CMK (cell line): ENCODE data around the gene GRID2.
"Not testable (repeated sequence)": the region's sequence is repeated elsewhere in the genome, so short reads cannot be mapped to it uniquely, and the experiment has no call there.

Source experiments
- DNase-seq: peaks from one replicate; pipeline ENCODE4 v3.0.0-alpha.2; 2010; ENCODE audit warnings: low read depth

GRID2 gene

GRCh38 chr4:93529692-93530372 is 1226.1 kb downstream of the GRID2 start:
- no peak for DNase-seq

GRCh38 chr4:93532234-93532633 is 1228.5 kb downstream of the GRID2 start:
- DNase-seq, result no peak

DNA sequence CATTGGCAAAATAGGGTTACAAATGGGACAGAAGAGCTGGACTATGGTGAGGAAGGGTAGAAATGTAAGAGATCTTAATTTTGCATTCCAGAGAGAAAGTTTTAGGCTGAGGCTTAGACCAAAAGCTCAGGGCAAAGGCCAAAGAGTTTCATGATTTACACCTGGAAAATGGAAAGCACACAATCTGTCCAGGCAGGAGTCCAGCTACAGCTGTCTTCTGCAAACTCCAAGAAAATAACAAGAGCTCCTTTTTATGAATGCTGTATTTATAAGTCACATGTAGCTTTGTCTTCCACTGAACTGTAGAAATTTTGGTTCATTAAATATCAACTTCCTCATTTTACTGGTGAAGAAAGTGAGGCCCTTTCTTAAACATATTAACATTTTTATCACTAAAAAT is 1236.8 kb downstream of the GRID2 start:
- DNase-seq, result no peak

GRCh38 chr4:93561842-93562241 is 1258.1 kb downstream of the GRID2 start:
- no peak for DNase-seq

- no peak for DNase-seq
Measured at GRCh38 chr4:93568758-93569157, 1265.0 kb downstream of the GRID2 start.

DNA sequence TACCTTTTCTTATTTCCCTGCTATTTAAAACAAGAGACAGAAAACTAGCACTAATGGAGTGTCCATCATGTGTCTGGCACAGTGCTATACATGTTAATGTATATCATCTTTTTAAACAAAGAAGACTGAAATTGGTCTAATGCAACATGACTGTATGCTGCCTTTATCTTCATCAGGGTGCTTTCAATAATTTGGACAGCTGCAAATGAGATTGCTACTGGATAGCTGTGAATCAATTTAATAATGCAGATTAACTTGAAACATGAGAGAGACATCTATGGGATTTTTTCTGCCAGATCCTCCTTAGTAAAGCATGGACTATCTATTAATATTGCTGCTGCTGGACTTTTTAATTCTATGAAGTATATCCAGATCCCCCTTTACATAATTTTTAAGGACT is 1269.5 kb downstream of the GRID2 start:
- no peak for DNase-seq

- no peak for DNase-seq
Measured at GRCh38 chr4:93578942-93579341, 1275.2 kb downstream of the GRID2 start.

DNA sequence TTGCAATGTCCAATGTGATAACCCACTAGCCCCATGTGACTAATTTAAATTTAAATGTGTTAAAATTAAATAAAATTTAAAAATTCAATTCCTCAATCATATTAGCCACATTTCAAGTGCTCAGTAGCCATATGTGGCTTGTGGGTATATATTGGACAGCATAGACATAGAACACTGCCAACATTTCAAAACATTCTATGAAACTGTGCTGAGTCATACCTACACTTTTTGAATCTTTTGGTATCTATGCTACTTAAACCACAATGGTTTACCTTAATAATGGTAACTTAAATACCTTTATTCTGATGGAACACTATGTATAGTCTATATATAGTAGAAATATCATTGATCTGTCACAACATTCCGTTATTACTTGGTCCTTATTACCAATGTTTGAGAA is 1301.4 kb downstream of the GRID2 start:
- DNase-seq, result no peak

GRCh38 chr4:93617606-93618005 is 1313.8 kb downstream of the GRID2 start:
- DNase-seq, result no peak

DNA sequence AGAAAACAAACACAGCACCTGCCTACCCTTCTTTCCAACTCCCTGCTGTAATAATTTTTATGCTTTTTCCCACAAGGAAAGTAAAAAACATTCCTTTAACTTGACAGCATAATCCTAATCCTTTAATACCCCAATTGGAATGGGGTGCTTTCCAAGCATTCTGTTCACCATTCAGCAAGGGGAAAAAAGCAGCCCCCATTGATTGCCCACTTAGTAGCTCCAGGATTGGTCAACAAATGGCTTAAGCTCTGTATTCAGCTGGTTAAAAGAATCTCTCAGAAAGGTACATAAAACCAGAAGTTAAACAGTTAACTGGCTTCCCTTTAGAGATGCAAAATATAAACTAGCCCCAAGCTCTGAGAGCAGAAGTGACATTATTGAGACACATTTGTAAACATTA is 1330.0 kb downstream of the GRID2 start:
- DNase-seq, result no peak

- DNase-seq, result no peak
Measured at GRCh38 chr4:93635943-93636342, 1332.2 kb downstream of the GRID2 start.

DNA sequence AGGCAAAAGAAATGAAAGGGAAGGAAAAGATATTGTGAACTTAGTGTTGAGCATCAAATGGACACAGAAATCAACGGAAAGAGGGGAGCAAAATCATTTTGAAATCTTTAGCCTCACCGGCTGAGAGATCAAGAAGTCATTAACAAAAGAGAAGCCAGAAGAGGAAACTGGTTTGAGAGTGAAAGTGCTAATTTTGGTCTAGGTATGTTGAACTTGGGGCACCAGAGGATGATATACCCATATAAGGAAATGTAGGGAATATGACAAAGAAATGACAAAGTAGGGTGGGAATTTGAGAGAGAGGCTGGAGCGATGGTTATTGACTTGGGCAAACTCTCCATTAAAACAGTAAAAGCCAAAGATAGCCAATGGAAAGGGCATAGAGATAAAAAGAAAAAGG is 1341.4 kb downstream of the GRID2 start:
- no peak for DNase-seq

DNA sequence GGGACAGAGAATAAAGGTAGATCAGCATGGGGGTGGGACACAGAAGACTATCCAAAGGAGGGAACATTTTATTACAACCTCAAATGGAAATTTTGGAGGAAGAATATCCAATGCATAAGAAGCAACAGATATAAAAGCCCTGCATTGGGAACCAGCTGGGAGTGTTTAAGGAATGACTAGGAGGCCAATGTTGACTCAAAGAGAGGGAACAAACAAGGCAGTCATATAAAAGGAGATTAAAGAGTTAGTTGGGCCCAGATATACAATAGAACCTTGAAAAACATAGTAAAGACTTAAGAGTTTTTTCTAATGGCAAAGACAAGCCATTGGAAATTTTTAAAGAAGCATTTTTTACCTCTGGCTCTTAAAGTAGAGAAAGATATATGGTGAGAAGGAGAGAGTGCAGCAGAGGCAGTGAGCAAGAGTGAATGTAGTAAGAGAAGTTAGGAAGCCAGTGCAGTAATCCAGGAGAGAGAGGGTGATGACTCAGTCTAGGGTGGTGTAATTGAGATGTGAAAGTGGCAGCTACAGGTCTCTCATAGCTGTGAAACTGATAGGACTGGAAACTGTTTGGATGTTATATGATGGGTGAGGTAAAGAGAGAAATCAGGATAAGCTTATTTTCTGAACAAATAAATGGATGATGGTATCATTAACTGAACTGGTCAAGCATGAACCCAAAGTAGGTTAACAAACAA is 1342.6 kb downstream of the GRID2 start:
- no peak for DNase-seq

DNA sequence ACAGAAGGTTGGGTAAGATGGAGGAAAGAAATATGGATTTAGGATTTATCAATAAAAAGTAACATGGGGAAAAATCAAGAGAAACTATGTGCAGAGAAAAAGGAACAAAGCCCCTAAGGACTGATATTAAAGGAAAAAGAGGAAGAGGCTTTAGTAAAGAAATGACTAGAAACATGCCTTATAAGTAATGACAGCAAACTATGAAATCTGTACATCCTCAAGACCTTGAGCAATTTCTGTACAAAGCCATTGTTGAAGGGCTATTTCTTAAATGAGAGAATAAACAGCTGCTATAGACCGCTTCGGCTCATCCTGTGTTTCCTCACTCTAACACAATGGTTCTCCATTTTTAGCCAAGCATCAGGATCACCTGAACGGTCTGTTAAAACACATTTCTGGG is 1344.5 kb downstream of the GRID2 start:
- no peak for DNase-seq

GRCh38 chr4:93649828-93650227 is 1346.1 kb downstream of the GRID2 start:
- no peak for DNase-seq

- DNase-seq, result no peak
Measured at GRCh38 chr4:93654211-93654610, 1350.4 kb downstream of the GRID2 start.

- no peak for DNase-seq
Measured at GRCh38 chr4:93657527-93657926, 1353.8 kb downstream of the GRID2 start.

DNA sequence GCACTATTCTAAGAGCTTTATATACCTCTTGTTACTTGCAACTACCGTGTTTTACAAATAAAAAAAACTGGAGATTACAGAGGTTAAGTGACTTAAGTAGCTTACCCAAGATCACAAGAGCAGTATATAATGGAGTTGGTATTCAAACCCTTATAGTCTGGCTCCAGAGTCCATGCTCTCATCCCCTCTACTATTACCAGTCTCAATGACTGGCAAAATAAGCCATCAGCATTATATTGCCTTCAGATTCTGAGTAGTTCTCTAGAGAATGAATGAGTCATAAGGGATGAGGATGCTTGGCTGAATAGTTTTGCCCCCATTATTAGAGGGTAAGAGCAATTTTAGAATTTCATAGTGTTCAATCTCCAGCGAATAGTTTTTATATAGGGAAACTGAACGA is 1354.7 kb downstream of the GRID2 start:
- DNase-seq, result no peak

GRCh38 chr4:93659629-93660028 is 1355.9 kb downstream of the GRID2 start:
- DNase-seq, result no peak

DNA sequence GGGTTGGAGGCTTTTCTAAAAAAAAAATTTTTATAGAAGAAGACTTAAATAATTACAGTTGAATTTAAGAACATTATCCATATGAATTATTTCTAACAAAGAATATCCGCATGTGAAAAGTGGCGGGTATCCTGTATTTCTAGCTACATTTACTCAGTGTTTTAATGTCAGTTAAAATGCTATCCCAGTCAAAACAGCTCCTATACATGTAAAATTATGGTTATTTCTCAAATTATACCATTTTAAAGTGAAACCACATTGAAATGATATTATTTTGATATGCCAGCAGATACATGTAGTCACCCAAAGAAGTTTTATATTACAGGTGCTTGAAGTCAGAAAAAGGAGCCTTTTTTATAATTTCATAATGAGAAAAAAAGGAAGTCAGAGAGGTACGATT is 1356.3 kb downstream of the GRID2 start:
- DNase-seq, result no peak

DNA sequence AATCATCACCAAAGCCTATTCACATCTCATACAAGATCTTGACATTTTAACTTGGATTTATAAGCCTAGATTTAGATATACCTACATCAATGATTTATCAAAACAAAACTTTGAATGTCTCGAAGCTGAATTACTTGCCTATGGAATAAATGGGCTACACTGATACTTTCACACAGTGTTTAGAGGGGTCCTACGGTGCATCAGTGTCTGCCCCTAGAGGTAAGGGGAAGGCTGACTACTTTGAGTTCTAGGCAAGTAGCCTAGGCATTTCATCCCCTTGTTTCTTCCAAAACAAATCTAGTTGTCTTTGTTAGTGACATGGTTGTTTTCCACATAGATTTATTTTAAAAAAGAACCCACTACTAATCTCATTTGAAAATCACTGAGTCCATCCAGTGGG is 1366.7 kb downstream of the GRID2 start:
- DNase-seq, result no peak

GRCh38 chr4:93671093-93671492 is 1367.3 kb downstream of the GRID2 start:
- no peak for DNase-seq

GRCh38 chr4:93676937-93677336 is 1373.2 kb downstream of the GRID2 start:
- DNase-seq, result not testable (repeated sequence)

DNA sequence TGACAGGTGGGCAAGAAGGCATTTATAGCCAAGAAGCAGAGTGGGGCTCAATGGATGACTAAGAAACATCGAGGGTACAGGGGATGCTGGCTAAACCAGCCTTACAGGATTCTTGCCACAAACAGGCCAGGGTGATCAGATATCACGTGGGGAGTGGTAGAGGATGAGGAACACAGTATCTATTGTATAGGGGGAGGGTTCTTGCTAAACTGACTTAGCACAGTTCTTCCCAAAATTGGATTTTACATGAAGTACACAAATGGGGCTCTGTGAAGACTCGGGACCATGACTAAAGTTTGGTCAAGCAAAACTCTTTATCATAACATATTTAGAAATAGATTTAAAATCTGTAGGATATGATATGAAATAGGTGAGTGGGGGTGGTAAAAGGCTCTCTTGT is 1380.8 kb downstream of the GRID2 start:
- DNase-seq, result no peak
